Smooth muscle cell of the brain vasculature (primary cell): Measurements from ENCODE around the gene ALDH9A1.
"Not testable (repeated sequence)": the region's sequence is repeated elsewhere in the genome, so short reads cannot be mapped to it uniquely, and the experiment has no call there.

Experiments used
- DNase-seq: peaks from one replicate; pipeline ENCODE4 v3.0.0-alpha.2; 2012; ENCODE audit warnings: low read depth, low spot score

Gene ALDH9A1

DNA sequence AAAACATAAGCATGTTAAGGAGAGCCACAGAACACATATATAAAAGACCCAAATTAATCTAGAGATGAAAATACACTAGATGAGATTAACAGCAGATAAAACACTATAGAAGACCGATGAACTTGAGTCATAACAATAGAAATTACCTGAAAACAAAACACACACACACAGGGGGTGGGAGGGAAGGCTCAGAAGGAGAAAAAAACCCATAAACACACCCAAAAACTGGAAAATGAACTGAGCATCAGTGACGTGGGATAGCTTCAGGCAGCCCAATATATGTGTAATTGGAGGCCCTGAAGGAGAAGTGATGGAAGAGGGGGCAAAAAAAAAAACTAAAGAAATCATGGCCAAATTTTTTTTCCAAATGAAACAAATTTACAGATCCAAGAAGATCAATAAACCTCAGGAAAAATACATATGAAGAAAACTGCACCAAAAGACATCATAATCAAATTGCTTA is 11.4 kb downstream of the ALDH9A1 start:
- no peak for DNase-seq

DNA sequence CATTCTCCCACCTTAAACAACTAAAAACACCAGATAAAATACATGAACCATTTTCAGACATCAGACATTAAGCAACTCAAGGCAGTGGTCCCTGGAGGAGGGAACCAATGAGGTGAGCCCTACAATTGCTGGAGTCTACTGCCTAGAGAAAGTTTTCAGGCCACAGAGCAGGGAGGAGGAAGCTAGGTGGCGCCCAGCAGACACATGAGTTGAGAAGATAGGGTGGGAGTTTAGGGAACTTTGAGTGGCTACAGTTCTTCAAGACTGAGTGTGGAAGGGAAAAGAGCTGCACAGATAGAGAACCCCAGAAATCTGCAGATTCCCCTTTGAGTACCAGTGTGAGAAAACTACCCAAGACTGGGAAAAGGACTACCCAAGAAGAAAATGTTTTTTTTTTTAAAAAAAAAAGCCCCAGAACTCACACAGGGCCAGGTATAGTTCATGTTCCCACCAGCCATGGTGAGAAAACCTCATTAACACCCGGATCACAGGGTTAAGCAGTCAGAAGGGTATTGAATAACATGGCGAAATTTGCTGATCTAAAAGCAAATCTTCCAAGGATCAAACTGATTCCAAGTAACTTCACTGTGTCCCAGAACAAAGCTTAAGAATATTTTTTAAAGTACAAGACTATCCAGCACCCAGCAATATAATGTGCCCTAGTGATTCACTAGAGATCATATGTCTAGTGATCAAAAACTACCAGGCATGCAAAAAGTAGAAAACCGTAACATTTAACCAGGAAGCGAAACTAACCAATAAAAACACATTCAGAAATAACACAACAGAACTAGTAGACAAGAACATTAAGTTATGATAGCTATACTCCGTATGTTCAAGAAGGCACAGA is 12.0 kb downstream of the ALDH9A1 start:
- DNase-seq = no peak

DNA sequence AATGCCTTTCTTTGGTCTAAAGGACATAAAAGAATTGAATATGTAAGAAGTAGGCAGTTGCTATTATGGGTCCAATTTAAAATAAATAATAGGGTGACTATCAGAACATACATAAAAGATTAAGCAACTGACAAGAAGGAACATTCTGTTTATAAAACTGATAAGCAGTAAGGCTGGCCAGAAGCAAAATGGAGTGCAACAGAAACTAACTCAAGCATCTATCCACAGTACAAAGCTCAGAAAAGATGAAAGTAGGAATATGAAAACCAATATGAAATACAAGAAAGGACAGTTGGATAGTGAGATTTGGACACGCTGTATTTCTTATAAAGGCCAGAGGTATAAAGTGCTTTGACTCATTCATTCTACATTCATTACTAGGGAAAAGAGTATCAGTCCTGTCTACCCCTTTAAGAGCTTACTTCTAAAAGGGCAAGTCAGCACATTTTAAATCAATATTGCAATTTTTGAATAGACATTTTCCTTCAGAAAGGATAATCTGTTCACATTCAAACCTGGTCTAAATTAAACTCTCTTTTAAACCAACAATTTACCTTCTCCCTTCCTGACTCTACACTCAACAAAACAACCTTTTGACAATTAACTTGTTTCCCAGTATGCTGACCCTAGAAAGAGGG is 14.4 kb downstream of the ALDH9A1 start:
- no peak for DNase-seq

GRCh38 chr1:165680773-165681172 is 17.6 kb downstream of the ALDH9A1 start:
- DNase-seq = not testable (repeated sequence)

DNA sequence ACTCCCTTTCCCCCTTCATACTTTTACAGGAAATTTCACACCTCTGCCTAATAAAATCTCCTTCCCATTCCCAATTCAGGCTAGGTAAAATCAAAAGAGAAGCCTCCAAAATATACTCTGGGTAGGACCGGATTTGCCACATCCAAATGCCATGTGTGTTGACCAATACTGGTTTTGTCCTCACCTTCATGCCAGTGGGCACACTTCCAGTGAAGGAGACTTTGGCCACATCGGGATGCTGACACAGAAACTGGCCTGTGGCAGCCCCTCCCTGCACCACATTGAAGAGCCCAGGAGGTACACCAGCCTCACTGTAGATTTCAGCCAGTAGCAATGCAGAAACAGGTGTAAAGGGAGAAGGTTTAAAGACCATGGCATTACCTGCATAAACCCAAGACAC is 18.1 kb downstream of the ALDH9A1 start:
- no peak for DNase-seq

DNA sequence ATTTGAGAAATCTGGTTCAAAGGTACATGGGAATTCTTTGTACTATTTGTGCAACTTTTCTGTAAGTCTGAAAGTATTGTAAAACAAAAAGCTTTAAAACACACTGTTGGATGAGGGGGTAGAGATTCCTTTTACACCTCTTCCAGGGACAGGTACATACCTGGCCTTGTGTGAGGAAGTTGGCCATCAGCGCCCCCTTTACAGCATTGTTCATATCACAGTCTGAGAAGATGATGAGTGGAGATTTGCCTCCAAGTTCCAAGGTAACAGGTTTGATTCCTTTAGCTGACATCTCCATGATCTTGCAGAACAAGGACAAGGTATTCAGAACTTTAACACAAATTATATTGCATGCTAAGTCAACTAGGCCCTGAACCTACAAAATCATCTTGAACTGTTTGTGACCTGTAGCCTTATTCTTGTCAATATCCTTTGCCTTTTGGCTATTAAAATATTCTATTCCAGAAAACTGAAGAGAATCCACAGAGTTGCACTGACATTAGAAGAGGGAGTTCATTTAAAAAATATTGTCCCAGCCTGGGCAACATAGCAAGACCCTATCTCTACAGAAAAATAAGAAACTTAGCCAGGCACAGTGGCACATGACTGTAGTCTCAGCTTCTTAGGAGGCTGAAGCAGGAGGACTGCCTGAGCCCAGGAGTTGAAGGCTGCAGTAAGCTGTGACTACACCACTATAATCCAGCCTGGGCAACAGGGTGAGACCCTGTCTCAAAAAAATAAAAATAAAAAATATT is 18.9 kb downstream of the ALDH9A1 start:
- DNase-seq = no peak

GRCh38 chr1:165678509-165678908 is 19.9 kb downstream of the ALDH9A1 start:
- no peak for DNase-seq

GRCh38 chr1:165675794-165676193 is 22.6 kb downstream of the ALDH9A1 start:
- DNase-seq = no peak

- DNase-seq = no peak
Measured at GRCh38 chr1:165674599-165674998, 23.8 kb downstream of the ALDH9A1 start.

DNA sequence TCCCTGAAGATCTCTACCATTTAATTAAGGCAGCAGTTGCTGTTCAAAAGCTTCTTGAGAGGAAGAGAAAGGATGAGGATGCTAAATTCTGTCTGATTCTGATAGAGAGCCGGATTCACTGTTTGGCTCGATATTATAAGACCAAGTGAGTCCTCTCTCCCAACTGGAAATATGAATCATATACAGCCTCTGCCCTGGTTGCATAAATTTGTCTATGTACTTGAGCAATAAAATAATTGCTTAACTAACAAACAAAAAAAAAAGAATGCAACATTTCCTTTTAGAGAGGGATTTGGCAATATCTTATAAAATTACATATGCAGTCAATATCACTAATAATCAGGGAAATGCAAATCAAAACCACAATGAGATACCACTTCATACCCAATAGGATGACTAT is 26.8 kb downstream of the ALDH9A1 start:
- no peak for DNase-seq

DNA sequence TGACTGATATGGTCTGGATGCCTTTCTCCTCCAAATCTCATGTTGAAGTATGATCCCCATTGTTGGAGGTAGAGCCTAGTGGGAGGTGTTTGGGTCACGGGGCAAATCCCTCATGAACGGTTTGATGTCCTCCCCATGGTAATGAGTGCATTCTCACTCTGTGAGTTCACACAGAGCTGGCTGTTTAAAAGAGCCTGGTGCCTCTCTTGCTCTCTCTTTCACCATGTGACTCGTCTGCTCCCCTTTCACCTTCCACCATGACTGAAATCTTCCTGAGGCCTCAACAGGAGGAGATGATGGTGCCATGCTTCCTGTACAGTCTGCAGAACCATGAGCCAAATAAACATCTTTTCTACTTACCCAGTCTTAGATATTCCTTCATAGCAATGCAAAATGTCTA is 30.2 kb downstream of the ALDH9A1 start:
- DNase-seq = no peak

DNA sequence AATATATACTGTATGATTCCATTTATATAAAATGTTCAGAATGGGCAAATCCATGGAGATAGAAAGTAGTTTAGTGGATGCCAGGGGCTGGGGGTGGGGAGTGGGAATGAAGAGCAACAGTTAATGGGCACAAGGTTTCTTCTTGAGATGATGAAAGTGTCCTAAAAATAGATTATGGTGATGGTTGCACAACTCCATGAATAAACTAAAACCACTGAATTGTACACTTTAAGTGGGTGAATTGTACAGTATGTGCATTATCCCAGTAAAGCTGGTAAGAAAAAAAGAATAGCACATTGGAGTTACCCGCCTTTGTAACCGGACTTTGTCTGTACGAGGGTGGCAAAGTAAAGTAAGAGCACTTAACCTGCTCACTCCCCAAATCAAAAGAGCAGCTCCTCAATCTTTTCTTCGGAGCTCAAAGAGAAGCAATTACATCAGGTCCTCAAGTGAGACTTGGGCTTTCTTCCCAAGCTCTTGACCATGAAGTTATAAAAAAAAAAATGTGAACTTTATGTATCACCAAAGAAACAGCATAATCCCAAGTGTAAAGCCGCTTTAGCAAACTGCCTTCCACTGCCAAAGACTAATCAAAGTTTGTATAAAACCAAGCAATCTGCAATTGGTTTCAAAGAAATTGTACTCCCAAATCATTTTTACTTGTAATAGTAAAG is 32.1 kb downstream of the ALDH9A1 start:
- DNase-seq = no peak

- DNase-seq = no peak
Measured at GRCh38 chr1:165662186-165662585, 36.2 kb downstream of the ALDH9A1 start.

DNA sequence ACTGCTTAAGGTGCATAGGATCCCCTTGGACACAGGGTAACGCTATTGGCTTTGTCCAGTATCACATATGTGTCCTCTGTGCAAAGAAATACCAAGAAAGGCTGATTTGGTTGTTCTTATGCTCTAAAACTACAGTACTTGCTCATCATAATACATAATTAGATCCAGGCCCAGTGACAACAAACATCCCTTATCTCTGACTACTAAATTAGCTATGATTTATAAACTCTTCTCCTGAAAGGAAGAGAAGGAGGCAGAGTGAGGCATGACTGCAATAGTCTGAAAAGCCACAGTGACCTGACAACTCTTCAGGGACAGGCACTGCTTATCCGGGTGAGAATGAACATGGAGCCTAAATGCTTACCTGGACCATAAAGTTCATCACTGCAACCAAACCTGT is 36.7 kb downstream of the ALDH9A1 start:
- no peak for DNase-seq

DNA sequence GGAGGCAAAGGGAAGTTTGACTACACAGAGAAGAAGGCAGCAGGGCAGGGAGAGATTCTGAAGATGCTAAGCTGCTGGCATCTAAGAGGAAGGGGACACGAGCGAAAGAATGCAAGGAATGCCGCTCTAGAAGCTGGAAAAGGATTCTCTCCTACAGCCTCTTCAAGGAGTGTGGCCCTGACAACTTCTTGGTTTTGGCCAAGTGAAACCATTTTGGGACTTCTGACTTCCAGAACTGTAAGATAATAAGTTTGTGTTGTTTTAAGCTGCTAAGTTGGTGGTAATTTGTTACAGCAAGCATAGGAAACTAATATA is 38.8 kb downstream of the ALDH9A1 start:
- no peak for DNase-seq

GRCh38 chr1:165658766-165659580 is 39.4 kb downstream of the ALDH9A1 start:
- not testable (repeated sequence) for DNase-seq

DNA sequence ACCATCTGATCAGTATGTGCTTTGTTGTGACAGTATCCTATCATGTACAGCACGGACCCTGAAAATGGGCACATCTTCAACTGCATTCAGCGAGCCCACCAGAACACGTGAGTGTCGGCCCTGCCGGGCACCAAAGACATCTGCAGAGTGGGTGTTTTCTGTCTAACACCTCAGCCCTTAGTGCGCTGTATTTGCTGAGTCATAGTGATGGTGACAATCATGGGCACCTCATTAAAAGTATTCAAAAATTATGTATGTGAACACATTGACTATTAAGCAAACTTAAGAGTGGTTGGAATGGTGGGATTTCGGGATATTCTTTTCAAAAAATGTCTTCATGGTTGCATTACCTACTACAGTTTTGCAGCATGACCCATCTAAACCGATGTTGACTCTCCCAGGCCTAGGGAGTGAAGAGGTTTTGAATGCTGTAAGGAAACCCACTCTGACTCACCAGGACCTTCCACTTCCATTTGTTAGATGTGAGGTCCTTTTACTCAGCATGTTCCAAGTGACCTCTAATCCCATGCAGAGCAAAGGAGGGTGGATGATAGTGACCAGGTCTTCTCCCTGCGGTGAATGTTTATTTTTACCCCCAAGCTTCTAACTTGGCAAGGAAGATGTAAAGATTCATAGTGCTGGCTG is 47.3 kb downstream of the ALDH9A1 start:
- no peak for DNase-seq

DNA sequence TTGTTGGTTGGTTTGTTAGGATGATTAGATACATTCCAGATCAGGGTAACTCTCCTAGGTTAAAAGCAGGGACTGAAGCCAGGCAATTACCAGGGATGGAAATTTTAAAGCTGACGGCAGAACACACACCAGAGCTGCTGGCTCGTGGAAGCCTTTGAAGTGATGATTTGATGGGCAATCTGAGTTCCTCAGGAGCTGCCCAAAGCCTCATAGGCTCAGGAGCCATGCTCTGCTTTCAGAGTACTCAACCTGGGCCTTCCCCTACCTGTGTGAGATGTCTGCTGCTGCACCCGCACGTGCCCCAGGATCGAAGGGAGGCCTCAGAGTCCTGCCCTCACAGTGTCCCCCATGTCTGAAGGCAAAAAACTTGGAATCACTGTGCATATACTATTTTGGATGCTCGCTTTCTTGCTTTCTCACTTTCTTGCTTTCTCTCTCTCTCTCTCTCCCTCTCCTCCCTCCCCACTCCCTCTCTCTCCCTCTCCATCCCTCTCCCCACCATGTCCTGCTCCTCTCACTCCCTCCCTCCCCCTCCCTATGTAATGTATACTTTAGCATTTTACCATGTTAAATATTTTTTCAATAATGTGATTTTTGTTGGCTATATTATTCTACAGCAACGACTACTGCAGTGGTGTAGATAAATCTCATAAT is 49.3 kb downstream of the ALDH9A1 start:
- DNase-seq = no peak

GRCh38 chr1:165647970-165648369 is 50.4 kb downstream of the ALDH9A1 start:
- DNase-seq = no peak

DNA sequence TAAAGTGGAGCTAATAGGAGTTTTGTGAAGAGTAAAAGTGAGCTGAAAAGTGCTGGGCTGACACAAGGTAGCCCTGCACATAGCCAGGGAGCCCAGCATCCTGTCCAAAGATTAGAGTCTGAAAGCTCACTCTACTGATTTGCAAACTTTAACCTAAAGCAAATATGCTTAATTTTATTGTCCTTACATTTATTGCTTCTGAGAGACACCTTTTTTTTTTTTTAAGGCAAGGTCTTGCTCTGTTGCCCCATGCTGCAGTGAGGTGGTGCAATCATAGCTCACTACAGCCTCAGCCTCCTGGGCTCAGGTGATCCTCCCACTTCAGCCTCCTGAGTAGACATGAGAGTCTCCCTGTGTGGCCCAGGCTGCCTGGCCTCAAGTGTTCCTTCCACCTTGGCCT is 50.8 kb downstream of the ALDH9A1 start:
- no peak for DNase-seq
